ENCODE measurements around the gene ASIC2.

The ASIC2 gene

GRCh38 chr17:33183487-33184026 lies 109.5 kb downstream of the ASIC2 start:
- no peak for TF ChIP-seq CTCF (IDR thresholded peaks at IDR 0.05; ENCODE audit: borderline replicate concordance, control extremely low read depth, extremely low read depth, insufficient read depth, missing control alignments)
- in situ Hi-C loops (cut with MboI; ENCODE audit: low sequenced_read_pairs, unreplicated experiment): no loop called here
- DNase-seq (ENCODE audit: low spot score): no peak

GRCh38 chr17:33179151-33179550 lies 113.9 kb downstream of the ASIC2 start:
- DNase-seq (ENCODE audit: low spot score): no peak
- no peak for TF ChIP-seq CTCF (IDR thresholded peaks at IDR 0.05; ENCODE audit: borderline replicate concordance, control extremely low read depth, extremely low read depth, insufficient read depth, missing control alignments)
- in situ Hi-C loops (cut with MboI; ENCODE audit: low sequenced_read_pairs, unreplicated experiment): no loop called here

- in situ Hi-C loops (cut with MboI; ENCODE audit: low sequenced_read_pairs, unreplicated experiment): no loop called here
- no peak for TF ChIP-seq CTCF (IDR thresholded peaks at IDR 0.05; ENCODE audit: borderline replicate concordance, control extremely low read depth, extremely low read depth, insufficient read depth, missing control alignments)
- no peak for DNase-seq (ENCODE audit: low spot score)
Measured at GRCh38 chr17:33178681-33179080, 114.4 kb downstream of the ASIC2 start.

- no peak for TF ChIP-seq CTCF (IDR thresholded peaks at IDR 0.05; ENCODE audit: borderline replicate concordance, control extremely low read depth, extremely low read depth, insufficient read depth, missing control alignments)
- no peak for DNase-seq (ENCODE audit: low spot score)
- in situ Hi-C loops (cut with MboI; ENCODE audit: low sequenced_read_pairs, unreplicated experiment): no loop called here
Measured at GRCh38 chr17:33175562-33175961, 117.5 kb downstream of the ASIC2 start.

- no peak for DNase-seq (ENCODE audit: low spot score)
- in situ Hi-C loops (cut with MboI; ENCODE audit: low sequenced_read_pairs, unreplicated experiment): no loop called here
- no peak for TF ChIP-seq CTCF (IDR thresholded peaks at IDR 0.05; ENCODE audit: borderline replicate concordance, control extremely low read depth, extremely low read depth, insufficient read depth, missing control alignments)
Measured at GRCh38 chr17:33171931-33172330, 121.2 kb downstream of the ASIC2 start.

- in situ Hi-C loops (cut with MboI; ENCODE audit: low sequenced_read_pairs, unreplicated experiment): no loop called here
- DNase-seq (ENCODE audit: low spot score): no peak
- TF ChIP-seq CTCF (IDR thresholded peaks at IDR 0.05; ENCODE audit: borderline replicate concordance, control extremely low read depth, extremely low read depth, insufficient read depth, missing control alignments): no peak
Measured at GRCh38 chr17:33169580-33170285, 123.4 kb downstream of the ASIC2 start.
